NCI-H510A (cell line): Measurements from ENCODE around the gene RPL36AL.
"Not testable (repeated sequence)": the region's sequence is repeated elsewhere in the genome, so short reads cannot be mapped to it uniquely, and the experiment has no call there.

Source experiments
- DNase-seq: peaks from one replicate; lab custom pipeline; 2025; lab: John Stamatoyannopoulos, UW

RPL36AL gene

DNA sequence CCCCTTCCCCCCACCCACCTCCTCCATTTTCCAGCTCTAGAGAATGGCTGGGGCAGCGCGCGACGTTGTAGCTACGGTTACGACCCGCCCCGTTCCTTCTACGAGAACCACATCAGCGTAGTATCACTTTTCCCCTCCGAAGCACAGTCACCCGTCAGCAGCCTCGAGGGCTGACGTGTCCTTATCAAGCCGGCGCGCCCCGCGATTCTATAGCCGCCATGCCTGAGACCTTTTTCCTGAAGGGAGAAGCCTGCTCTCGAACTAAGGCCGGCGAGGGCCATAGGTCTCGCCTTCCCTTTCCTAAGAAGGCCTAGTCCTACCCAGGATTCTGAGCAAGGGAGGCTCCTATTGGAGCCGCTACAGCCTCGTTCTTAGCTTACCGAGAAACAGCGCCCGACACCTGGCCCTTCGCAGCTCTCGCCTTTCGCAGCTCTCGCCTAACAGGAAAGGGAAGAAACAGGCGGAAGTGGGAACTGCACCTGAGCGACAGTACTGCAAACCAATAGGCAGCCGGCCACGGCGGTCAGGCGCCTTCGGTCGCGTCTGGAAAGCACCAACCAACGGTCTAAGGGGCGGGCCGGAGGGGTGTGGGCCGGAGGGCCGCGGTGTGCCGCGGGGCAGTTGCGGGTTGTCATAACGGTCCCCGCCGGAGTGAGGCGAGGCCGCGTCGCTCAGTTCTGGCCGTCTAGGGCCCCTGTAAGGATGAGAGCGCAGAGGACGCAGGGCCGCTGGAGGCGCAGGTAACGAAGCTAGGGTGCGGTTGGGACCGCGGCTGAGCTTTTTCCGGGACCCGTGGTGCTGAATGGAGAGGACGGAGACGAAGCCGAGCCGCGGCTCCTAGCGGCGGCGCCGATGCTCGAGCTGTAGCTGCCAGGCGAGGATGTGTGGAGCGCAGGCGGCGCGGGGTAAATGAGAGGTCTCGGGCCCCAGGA, at the start of gene RPL36AL, which contains the start of gene MGAT2:
TSS of gene RPL36AL (minus strand) at position 445 of the 932 bp plus-strand sequence. CDS start 1,522 bp downstream, outside the sequence.
TSS of gene MGAT2 (plus strand) at position 618 of the 932 bp plus-strand sequence. CDS start 470 bp downstream, outside the sequence.
- peak; percentile 93 for DNase-seq

DNA sequence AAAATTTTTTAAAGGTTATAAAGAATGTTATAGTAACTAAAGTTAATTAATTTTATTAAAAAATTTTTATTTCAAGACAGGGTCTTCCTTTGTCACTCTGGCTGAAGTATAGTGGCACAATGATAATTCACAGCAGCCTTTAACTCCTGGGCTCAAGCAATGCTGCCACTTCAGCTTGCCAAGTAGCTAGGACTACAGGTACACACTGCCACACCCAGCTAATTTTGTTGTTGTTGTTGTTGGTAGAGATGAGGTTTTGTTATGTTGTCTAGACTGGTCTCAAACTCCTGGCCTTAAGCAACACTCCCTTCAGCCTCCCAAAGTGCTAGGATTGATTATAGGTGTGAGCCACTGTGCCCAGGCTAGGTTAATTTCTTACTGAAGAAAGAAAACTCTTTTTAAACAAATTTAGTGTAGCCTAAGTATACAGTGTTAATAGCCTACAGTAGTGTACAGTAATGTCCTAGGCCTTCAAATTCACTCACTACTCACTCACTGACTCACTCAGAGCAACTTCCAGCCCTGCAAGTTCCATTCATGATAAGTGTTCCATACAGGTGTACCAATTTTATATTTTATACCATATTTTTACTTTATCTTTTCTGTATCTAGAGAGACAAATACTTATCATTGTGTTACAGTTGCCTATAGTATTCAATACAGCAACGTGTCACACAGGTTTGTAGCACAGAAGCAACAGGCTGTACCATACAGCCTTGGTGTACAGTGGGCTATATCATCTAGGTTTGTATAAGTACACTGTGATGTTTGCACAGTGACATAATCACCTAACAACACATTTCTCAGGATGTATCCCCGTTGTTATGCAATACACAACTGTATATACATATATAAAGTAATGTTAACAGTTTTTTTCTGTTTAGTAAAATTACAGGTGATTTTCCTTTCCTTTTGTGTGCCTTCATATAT, 39.4 kb upstream of the RPL36AL start:
- no peak for DNase-seq

DNA sequence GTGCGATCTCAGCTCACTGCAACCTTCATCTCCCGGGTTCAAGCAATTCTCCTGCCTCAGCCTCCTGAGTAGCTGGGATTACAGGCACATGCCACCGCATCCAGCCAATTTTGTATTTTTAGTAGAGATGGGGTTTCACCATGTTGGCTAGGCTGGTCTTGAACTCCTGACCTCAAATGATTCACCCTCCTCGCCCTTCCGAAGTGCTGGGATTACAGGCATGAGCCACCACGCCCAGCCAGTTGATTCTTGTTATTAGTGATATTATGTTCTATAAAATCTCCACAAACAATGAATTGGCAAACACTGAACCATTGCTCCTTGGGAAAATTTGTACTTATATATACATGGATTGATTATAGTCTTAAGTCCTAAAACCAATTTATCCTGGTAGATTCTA, 37.1 kb upstream of the RPL36AL start:
- not testable (repeated sequence) for DNase-seq

DNA sequence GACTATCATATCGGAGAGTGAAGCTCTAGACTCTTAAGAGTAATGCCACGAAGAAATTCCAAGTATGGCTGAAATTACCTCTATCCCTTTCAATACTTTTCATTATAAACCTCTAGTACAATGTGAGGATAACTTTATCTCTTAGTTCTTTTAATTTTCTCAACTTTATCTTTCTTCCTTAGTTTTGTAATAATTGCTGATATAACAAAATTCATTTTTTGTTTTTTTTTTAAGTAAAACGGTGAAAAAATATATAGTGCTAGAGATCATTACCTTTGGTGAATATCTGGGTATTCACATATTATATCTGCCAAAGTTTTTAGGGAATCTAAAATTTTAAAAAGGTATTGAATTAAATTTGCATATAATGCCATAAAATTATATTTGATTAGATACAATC, 34.1 kb upstream of the RPL36AL start:
- no peak for DNase-seq

DNA sequence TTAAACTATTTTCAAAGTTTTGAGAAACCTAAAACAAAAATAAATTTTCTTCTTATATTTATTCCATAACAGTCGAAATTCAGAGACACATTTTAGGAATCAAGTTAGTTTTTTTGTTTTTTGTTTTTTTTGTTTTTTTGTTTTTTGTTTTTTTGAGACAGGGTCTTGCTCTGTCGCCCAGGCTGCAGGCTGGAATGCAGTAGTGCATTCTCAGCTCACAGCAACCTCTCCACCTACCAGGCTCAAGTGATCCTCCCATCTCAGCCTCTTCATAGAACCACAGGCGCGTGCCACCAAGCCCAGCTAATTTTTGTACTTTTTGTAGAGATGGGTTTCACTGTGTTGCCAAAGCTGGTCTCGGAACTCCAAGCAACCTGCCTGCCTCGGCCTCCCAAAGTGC, 33.1 kb upstream of the RPL36AL start:
- no peak for DNase-seq

DNA sequence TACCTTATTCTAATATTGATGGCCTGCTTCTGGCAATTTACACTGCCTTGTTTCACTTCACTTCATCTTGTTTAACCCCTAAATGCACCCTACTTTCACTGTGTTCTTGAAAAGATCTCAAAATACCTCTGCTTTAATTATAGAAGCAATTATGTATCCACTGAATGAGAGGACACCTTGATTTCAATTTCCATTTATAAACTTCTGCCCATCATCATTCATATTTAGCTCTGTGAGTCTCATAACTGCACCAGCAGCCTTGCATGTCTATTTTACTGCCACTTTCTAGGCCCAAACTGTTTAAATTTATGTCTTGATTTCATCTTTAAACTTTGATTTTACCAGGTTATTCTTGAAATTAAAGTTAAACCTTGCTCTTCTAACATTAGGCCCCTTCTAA, 21.7 kb upstream of the RPL36AL start:
- DNase-seq: no peak

DNA sequence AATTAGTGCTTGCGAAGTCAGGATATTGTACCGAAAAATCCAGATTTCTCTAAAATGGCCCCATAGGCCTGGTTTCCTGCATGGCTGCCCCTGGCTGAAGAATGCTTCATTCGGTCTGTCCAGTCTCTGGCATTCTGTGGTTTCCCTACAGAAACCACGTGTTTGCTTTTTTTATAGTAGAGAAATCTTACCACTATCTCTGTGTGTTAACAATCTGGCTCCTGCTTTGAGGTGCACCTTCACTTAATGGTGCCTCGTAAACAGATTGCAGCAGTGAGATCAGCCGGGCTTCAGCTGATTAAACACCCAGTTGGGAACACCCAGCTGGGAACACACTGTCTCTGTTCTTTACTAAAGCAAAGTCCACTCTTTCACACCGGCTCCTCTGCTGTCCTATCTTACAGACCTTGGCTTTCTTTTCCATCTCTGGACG, 21.3 kb upstream of the RPL36AL start:
- DNase-seq: no peak

DNA sequence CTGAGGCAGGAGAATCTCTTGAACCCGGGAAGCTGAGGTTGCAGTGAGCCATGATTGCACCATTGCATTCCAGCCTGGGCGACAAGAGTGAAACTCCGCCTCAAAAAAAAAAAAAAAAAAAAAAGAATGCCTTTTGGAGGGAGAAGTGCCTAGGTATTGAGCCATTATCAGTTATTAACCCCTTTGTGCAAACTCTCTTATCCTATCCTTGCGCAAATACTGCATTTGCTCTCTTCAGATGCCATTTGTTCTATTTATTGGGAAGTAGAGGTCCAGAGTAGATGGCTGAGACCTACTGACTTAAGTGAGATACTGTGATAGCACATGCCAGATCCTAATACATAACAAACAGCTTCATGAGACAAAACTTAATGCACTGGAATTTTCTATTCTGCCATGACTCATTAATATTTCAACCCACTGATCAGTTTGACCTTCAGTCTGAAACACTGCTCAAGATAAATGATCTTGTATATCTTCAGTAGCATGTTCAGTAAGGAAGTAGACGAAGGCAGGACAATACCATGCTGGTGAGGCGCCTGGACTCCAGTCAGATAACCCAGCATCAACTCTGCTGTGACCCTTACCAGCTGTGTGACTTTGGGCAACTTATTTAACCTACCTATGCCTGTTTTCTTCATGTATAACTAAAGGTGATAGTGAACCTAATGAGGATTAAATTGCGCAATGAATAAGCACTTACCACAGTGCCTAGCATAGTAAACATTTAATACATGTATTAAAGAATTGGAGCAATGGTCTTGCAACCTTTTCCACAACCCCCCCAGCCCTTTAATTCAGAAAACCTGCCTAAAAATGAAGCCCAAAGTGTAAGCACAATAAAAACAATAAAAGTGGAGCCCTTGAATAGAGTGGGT, 20.4 kb upstream of the RPL36AL start:
- no peak for DNase-seq

DNA sequence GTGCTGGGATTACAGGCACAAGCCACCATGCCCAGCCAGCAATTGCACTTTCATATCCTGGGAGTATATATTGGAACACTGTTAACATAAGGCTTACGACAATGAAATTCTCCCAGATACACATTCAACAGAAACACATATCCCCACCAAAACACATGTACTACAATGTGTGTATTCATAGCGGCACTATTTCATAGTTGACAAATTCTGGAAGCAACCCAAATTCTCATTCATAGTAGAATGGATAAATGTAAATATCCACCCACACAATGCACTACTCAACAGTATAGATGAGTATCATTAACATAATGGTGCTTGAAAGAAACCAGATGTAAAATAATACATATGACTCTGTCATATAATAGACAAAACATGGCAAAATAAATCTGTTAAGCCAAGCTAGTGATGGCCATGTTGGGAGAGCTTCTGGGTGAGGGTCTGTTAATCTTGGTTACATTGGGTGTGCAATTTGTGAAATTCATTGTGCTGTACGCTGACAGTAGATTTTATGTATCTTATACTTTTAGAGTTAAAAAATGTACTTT, 17.2 kb upstream of the RPL36AL start:
- DNase-seq: no peak

DNA sequence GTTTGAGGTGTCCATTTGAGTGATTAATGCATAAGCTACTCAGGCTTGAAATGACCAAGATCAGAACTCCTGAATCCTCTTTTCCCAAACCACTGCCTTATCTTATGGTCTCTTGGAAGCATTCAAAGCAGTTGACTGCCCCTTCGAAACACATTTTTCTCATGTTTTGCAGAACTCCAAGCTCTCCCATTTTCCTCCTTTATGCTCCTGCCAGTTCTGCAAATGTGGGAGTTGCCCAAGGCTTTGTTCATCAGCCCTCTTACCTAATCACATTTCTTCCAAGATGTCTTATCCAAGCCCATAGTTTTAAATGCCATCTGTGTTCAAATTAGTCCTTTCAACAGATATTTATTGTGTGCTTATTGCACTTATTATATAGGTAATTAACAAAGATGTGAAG, 16.4 kb upstream of the RPL36AL start:
- no peak for DNase-seq

DNA sequence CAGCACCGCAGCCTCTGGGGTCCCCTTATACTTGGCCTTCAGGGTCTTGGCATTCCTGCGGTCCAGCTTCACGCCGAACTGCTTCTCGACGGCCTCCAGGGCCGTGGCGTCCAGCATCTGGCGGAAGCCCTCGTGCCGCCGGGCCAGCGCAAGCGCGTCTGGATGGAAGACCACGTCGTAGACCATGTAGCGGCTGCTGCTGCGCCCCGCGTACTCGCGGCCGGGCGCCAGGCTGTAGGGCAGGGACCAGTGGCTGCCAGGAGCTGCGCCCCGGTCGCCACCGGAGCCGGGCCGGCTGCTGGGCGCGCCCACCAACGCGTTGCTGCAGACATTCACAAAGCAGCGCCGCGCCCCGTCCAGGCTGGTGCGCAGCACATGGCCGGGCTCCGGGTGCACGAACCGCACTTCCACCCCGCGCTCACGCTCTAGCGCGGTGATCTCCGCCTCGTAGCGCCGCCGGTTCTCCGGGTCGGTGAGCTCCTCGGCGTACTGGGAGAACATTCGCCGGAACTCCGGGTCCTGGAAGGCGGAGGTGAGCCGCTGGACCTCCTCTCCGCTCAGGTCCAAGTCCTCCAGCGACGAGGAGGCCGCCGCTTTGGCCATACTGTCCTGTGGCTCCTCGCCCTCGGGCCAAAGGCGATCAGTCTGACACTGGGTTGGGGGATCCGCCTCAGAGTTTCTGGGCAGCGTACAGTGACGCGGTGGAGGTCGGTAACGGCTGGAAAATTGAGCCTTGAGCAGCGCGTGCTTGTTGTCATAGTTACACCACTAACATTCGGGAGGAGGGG, 14.3 kb upstream of the RPL36AL start, which contains the start of gene DNAAF2:
TSS of gene DNAAF2 (minus strand) at position 698 of the 788 bp plus-strand sequence. CDS start at position 603, 95 bp downstream.
- peak; percentile 20 for DNase-seq

DNA sequence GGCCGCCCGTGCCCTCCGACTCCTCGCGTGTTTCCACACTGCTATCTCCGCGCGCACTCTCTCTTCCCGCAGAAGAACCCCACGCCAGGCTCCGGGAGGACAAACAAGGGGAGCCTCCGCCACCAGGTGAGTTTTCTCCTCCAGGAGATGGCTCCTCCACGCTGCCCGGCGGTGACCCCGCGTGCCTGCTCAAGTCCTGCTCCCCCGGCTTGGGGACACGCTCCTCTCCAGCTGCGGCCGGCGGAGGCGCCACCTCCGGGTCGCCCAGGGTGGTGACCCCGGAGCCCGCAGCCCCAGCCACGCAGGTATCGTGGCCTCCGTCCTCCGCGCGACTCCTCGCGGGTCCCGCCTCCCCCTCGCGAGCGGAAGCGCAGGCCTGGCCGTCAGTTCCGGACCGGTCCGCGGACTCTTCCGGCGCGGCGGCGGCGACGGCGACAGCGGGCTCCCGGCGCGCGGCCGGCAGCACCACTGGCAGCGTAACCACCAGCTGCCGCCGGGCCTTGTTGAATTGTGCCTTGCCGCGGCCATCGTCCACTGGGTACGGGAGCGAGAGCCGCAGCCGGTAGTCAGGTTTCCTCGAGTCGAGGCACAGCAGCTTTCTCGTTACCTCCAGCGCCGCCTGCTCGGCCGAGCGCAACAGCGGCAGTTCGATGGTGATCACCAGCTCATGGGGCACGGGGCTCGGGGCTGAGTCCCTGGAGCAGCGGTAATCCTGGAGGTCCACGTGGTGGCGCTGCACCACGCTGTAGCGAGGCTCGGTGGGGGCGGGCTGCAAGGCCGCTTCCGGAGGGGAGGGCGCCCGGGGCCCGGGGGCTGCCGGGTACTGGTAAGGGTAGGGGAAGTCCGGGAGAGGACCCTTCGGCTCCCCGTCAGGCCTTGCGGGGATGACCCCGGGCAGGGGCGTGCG, 13.5 kb upstream of the RPL36AL start:
- DNase-seq: peak; percentile 93

DNA sequence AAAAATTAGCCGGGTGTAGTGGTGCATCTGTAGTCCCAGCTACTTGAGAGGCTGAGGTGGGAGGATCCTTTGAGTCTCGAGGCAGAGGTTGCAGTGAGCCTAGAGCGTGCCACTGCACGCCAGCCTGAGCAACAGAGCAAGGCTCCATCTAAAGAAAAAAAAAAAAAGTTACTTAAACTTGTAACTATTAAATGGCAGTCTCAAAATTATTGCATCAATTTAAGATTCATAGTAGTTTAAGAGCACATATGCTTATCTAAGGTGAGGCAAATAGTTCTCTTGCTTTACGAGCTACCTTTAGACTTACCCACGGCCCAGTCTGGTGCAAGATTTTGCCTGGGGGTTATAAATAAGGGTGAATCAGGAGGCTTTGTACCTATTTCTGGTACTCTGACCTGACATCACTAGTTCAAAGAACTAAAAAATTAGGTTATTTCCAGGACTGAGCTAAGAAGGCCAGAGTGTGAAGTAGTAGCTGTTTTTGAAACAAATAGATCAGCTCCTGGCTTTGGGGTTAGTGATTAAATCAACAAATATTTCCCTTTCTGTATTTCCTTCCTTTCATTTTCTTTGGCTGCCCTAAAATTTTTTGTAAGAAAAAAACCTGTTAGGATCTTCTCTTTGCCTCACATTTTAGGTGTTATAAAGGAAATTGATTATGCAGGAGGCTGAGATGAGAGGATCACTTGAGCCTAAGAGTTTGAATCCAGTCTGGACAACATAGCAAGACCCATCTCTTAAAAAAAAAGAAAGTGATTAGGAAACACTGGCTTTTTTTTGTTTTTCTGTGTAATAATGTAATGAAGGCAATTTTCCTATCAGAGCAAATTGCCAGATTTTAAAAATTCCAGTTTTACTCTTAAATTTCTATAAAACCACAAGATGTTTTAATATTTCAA, 3.8 kb upstream of the RPL36AL start:
- DNase-seq: no peak

DNA sequence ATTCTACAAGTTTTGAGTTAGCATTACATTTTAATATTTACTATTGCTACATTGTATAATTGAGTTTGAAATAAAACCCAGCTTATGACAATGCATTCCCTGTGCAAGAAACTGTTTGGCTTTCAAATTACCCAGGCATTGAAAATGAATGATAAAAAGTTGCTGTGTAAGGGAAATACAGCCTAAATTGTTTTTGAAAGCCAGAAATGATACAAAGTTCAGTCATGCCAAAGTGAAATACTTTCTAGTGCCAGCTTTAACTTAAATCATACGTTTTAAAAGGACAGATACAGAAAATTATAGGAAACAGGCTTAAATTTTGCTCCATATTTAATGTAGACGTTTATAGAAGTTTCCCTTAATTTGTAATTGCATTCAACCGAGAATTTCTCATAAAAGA, 3.0 kb upstream of the RPL36AL start:
- DNase-seq: no peak

DNA sequence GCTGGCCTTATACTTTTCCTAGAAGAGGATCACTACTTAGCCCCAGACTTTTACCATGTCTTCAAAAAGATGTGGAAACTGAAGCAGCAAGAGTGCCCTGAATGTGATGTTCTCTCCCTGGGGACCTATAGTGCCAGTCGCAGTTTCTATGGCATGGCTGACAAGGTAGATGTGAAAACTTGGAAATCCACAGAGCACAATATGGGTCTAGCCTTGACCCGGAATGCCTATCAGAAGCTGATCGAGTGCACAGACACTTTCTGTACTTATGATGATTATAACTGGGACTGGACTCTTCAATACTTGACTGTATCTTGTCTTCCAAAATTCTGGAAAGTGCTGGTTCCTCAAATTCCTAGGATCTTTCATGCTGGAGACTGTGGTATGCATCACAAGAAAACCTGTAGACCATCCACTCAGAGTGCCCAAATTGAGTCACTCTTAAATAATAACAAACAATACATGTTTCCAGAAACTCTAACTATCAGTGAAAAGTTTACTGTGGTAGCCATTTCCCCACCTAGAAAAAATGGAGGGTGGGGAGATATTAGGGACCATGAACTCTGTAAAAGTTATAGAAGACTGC, 1.7 kb upstream of the RPL36AL start:
- no peak for DNase-seq

DNA sequence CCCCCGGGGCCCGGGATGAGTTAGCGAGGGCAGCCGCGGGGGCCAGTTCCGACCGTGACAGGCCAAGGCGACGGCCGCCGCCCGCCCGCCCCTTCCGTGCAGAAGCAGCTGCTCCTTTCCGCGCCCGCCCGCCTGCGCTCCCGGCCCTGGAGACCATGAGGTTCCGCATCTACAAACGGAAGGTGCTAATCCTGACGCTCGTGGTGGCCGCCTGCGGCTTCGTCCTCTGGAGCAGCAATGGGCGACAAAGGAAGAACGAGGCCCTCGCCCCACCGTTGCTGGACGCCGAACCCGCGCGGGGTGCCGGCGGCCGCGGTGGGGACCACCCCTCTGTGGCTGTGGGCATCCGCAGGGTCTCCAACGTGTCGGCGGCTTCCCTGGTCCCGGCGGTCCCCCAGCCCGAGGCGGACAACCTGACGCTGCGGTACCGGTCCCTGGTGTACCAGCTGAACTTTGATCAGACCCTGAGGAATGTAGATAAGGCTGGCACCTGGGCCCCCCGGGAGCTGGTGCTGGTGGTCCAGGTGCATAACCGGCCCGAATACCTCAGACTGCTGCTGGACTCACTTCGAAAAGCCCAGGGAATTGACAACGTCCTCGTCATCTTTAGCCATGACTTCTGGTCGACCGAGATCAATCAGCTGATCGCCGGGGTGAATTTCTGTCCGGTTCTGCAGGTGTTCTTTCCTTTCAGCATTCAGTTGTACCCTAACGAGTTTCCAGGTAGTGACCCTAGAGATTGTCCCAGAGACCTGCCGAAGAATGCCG, 872 bp upstream of the RPL36AL start:
- DNase-seq: peak; percentile 47

DNA sequence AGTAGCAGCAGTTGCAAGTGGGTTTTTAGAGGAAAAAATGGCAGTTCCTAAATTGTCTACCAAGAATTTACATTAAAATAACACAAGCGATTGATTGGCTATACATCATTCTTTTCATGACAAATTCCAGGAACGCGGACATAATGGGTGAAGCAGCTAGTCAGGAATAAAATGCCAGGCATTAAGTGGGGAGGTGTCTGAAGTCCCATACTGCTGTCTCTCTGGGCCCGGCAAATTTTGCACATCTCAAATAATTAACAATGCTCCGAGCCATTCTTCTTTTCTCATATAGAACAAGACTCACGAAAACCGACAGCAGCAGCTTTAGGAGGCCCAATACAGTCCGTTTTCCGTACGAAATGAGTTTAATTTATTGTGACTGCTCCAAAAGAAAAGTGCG, 696 bp downstream of the RPL36AL start:
- no peak for DNase-seq
